Breast epithelium (tissue), 4 donors: ENCODE results near the gene GDF2. TPM values are rescaled to one million over a fixed set of nuclear protein-coding genes. Genes with fewer than 3 reads are reported as not detected.
A peak's percentile ranks its signal among the peaks of the same experiment; 100 is the strongest.

Source experiments
- DNase-seq, 2 donors: peaks; one replicate each; pipeline ENCODE4 v3.0.0-alpha.2; 2019; ENCODE audit warnings: low spot score in 2 of 2
- H3K27ac ChIP-seq, 2 donors: fragments of 200-600 bp; sonication (generic) in 1 of 2; one replicate each; pipeline ENCODE4 v1.5.1; 2016 to 2019; ENCODE audit warnings: mild to moderate bottlenecking in 1 of 2
- H3K27me3 ChIP-seq, 2 donors: fragments of 200-600 bp; sonication (generic) in 1 of 2; one replicate each; pipeline versions ENCODE4 v1.5.1 to v1.6.0; 2017 to 2019; ENCODE audit warnings: control low read depth in 1 of 2, mild to moderate bottlenecking in 1 of 2
- H3K36me3 ChIP-seq: fragments of 200-600 bp; one replicate; pipeline ENCODE4 v1.5.1; 2019
- H3K4me1 ChIP-seq, 2 donors: fragments of 200-600 bp; sonication (generic); one replicate each; pipeline ENCODE4 v1.5.1; 2016 to 2019; ENCODE audit warnings: control low read depth in 1 of 2
- H3K4me3 ChIP-seq, 3 donors: fragments of 200-600 bp; sonication (generic); 1 replicate in 2 of 3; 2 replicates in 1 of 3; pipeline ENCODE4 v1.5.1; 2016 to 2019; ENCODE audit warnings: mild to moderate bottlenecking in 3 of 3, moderate library complexity in 2 of 3
- H3K9me3 ChIP-seq, 2 donors: fragments of 200-600 bp; sonication (generic) in 1 of 2; one replicate each; pipeline ENCODE4 v1.5.1; 2016 to 2019; ENCODE audit warnings: control low read depth in 1 of 2
- POLR2A ChIP-seq: fragments of 450-650 bp; IDR thresholded peaks from one replicate; pipeline ENCODE4 v1.6.1; 2016; ENCODE audit warnings: antibody characterized with exemption, mild to moderate bottlenecking, moderate library complexity
- POLR2AphosphoS5 ChIP-seq, 3 donors: sonication (generic); formaldehyde crosslinking; IDR thresholded peaks; one replicate each; pipeline ENCODE4 v1.6.1; 2017; ENCODE audit warnings: antibody characterized with exemption in 3 of 3
- intact Hi-C: fragments of 100-400 bp; cut with DNase I; formaldehyde crosslinking; loops from one replicate; pipeline ENCODE4 v1.15.1; 2023; ENCODE audit warnings: low total_unique reads
- total RNA-seq, 3 donors: library from RNA; depleted of rRNA; stranded (reverse); fragments of >200 nt; gene quantifications; one replicate each; pipeline ENCODE4 v1.1.0, GENCODE V29; 2016
- TF ChIP-seq, protein P1 (sequence below), 3 donors: fragments of 450-650 bp; IDR thresholded peaks; one replicate each; pipeline ENCODE4 v1.5.1; 2016 to 2017; ENCODE audit warnings: antibody characterized with exemption in 3 of 3, mild to moderate bottlenecking in 3 of 3, moderate library complexity in 3 of 3

Gene GDF2
- total RNA-seq, 3 donors from 2014 or later: not detected

- H3K4me1 ChIP-seq: peaks cover 0 to 6% of the 10 kb centered on the region in 2 donors
- no peak for TF ChIP-seq POLR2AphosphoS5 (IDR thresholded peaks at IDR 0.05)
- TF ChIP-seq POLR2A: no peak
- TF ChIP-seq, protein P1, sequence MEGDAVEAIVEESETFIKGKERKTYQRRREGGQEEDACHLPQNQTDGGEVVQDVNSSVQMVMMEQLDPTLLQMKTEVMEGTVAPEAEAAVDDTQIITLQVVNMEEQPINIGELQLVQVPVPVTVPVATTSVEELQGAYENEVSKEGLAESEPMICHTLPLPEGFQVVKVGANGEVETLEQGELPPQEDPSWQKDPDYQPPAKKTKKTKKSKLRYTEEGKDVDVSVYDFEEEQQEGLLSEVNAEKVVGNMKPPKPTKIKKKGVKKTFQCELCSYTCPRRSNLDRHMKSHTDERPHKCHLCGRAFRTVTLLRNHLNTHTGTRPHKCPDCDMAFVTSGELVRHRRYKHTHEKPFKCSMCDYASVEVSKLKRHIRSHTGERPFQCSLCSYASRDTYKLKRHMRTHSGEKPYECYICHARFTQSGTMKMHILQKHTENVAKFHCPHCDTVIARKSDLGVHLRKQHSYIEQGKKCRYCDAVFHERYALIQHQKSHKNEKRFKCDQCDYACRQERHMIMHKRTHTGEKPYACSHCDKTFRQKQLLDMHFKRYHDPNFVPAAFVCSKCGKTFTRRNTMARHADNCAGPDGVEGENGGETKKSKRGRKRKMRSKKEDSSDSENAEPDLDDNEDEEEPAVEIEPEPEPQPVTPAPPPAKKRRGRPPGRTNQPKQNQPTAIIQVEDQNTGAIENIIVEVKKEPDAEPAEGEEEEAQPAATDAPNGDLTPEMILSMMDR (IDR thresholded peaks at IDR 0.05): no peak
Observed at GRCh38 chr10:47296941-47297340, 25.3 kb upstream of the GDF2 start.

DNA sequence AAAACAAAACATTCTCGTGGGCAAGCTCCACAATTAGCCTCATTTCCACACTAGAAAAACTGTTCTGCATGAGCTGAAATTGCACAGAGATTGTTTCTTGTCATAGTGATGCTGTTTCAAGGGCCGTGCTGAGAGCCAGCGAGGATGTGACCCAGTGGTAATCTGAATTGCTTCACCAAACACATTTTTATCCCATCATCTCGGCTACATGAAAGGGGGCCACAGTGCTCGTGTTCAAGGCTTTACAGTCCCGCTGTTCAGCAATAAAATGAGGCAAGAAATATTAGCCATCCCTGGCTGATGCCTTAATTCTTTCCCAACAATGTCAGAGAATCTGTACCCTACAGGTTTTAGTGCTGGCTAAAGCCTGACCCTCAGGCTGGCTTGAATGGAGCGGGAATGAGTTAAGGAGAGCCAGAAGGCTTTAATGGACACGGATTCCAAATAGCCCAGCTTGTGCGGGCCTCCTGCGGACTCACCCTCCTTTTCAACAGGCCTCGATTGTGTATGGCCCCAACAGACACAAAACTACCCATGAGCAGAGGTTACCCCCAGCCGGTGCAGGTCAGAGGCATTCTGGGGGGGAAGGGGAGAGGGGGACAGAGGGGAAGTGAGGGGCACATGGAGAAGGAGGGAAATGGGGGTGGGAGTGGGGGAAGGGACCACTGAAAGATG, 24.3 kb upstream of the GDF2 start:
- intact Hi-C loops: no loop called here
- TF ChIP-seq, protein P1 (IDR thresholded peaks at IDR 0.05): no peak
- TF ChIP-seq POLR2AphosphoS5 (IDR thresholded peaks at IDR 0.05) (no peak), POLR2A (no peak)
- Histone ChIP-seq H3K4me3 (no peak overlapping the region), H3K9me3 (no peaks in the 10 kb centered on the region), H3K27me3 (peaks cover 2 to 31% of the 10 kb centered on the region in 2 donors), H3K36me3 (no peaks in the 10 kb centered on the region), H3K27ac (no peak overlapping the region), H3K4me1 (peaks cover 0 to 6% of the 10 kb centered on the region in 2 donors)
- DNase-seq: no peak

More at GRCh38 chr10:47296941-47297340, 25.3 kb upstream of the GDF2 start:
- H3K27ac ChIP-seq: no peak overlapping the region
- H3K27me3 ChIP-seq: peaks cover 2 to 26% of the 10 kb centered on the region in 2 donors
- intact Hi-C loops: no loop called here
- no peaks in the 10 kb centered on the region for H3K36me3 ChIP-seq
- H3K9me3 ChIP-seq: no peaks in the 10 kb centered on the region
- no peak for DNase-seq
- no peak overlapping the region for H3K4me3 ChIP-seq

DNA sequence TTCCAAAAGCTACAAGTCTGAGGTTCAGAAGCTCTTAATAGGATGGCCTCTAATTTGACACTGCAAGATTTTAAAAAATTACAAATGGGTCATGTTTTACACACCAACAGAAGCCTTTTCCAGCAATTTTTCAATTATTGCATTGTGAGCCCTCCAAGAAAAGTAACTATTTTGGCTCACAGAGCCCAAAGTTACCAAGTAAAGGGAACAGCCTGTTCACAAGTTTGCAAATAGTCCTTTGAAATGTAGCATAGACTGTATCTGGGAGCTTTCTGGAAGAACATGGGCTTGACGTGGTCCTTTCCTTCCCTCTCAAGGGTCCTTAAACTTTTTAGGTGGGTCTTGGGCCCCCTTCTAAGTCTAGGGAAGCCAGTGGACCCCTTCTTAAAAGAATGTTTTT, 23.5 kb upstream of the GDF2 start:
- Histone ChIP-seq H3K4me1 (peaks cover 0 to 6% of the 10 kb centered on the region in 2 donors), H3K4me3 (no peak overlapping the region), H3K27ac (no peak overlapping the region), H3K36me3 (no peaks in the 10 kb centered on the region), H3K27me3 (peaks cover 2 to 31% of the 10 kb centered on the region in 2 donors), H3K9me3 (no peaks in the 10 kb centered on the region)
- no peak for TF ChIP-seq POLR2A
- no peak for DNase-seq
- intact Hi-C loops: no loop called here

DNA sequence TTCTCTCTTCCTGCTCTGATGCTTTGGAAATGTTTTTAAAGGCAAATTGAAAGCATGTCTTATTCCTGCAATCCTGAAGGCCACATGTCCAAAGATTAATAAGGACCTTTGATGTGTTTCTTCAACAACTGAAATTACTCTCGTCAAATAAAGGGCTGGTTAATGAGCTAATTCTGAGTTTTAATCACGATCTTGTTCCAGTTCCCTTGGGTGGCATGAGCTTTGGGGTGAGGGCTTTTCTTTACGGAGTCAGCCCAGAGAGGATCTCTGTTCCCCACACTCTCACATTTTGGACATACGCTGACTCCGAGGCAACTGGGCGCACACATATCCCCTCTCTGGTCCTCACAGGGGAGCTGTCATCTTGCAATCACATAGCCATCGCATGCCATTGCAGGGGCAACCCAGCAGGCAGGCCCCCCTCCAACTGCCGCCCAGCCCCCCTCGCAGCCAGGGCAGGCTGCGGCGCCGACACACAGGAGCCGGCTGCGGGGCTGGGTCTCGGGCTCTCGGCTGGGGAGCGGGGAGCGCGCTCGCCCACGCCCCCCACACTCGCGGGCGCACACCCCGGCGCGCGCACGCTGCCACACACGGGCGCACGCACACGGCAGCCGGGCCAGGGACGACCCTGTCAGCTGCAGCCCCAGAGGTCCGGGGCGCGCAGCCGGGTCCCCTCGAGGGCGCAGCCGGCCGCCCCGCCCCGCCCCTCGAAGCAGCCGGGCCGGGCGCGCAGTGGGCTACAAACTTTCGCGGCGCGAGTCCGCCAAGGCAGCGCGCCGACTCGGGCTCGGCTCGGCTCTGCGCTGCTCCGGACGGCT, 22.4 kb upstream of the GDF2 start, which contains the start of gene GDF10:
Gene GDF10, plus strand, starts transcription at position 587 of the 818 bp plus-strand sequence. CDS start 455 bp downstream, outside the sequence.
- intact Hi-C loops: no loop called here
- Histone ChIP-seq H3K36me3 (no peaks in the 10 kb centered on the region), H3K4me1 (peaks cover 0 to 6% of the 10 kb centered on the region in 2 donors), H3K27ac (peak within 1 kb of the TSS in 1 of 2 donors; percentile 23), H3K9me3 (no peaks in the 10 kb centered on the region), H3K4me3 (peak within 1 kb of the TSS; percentile 55 to 78 (median 55)), H3K27me3 (peaks cover 2 to 31% of the 10 kb centered on the region in 2 donors)
- TF ChIP-seq, protein P1 (IDR thresholded peaks at IDR 0.05): no peak
- TF ChIP-seq POLR2A (no peak), POLR2AphosphoS5 (IDR thresholded peaks at IDR 0.05) (no peak)
- DNase-seq: no peak

DNA sequence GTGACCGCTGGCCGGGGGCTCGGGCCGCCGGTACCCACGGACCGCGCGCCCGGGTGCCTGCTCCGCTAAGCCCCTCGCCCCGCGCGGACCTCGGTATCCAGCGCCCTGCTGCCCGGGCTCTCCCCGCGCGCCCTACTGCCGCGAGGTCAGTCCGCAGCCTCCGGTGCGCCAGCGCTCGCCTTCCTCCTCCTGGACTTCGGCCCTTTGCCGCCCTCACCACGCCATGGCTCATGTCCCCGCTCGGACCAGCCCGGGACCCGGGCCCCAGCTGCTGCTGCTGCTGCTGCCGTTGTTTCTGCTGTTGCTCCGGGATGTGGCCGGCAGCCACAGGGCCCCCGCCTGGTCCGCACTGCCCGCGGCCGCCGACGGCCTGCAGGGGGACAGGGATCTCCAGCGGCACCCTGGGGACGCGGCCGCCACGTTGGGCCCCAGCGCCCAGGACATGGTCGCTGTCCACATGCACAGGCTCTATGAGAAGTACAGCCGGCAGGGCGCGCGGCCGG, 21.8 kb upstream of the GDF2 start:
- peak overlapping the region in 1 of 2 donors; percentile 23 for H3K27ac ChIP-seq
- H3K9me3 ChIP-seq: no peaks in the 10 kb centered on the region
- no peak for DNase-seq
- TF ChIP-seq, protein P1 (IDR thresholded peaks at IDR 0.05): no peak
- no peak for TF ChIP-seq POLR2A
- no peak for TF ChIP-seq POLR2AphosphoS5 (IDR thresholded peaks at IDR 0.05)
- no peaks in the 10 kb centered on the region for H3K36me3 ChIP-seq
- intact Hi-C loops: no loop called here
- H3K27me3 ChIP-seq: peaks cover 2 to 31% of the 10 kb centered on the region in 2 donors
- peaks cover 0 to 6% of the 10 kb centered on the region in 2 donors for H3K4me1 ChIP-seq
- peak overlapping the region; percentile 55 to 78 (median 55) for H3K4me3 ChIP-seq
